IMR-90 (cell line): Measurements from ENCODE around the gene DNAJC4. TPM values are rescaled to one million over a fixed set of nuclear protein-coding genes. Genes with fewer than 3 reads are reported as not detected.

ENCODE experiments used
- ATAC-seq: fragments of 200-7000 bp; cut with Tn5 transposase; 2 replicates; pipeline ENCODE4 v1.9.1; 2020; ENCODE audit warnings: low read depth, mild to moderate bottlenecking, moderate library complexity
- BruUV-seq: library from RNA; stranded (reverse); fragments of 400-500 nt; replicated peaks from 2 replicates; lab custom pipeline; 2021; lab: Mats Ljungman, UMichigan
- CTCF ChIA-PET: fragments of 300-600 bp; formaldehyde crosslinking; extraction: SDS; loops from one replicate; lab custom pipeline; 2021; ENCODE audit warnings: antibody characterized with exemption; lab: Yijun Ruan, JAX
- POLR2A ChIA-PET: fragments of 300-600 bp; sonication (Branson Sonifier 250); formaldehyde crosslinking; loops from one replicate; lab custom pipeline; 2022; ENCODE audit warnings: antibody characterized with exemption; ENCODE audit not compliant: unreplicated experiment; lab: Charles Lee
- DNase-seq: peaks from one replicate; pipeline ENCODE4 v3.0.0; 2013
- H2AFZ ChIP-seq: replicated peaks from 2 replicates; pipeline ENCODE3; 2013; ENCODE audit warnings: low read length, mild to moderate bottlenecking; ENCODE audit not compliant: poor library complexity
- H2AK5ac ChIP-seq: 2 replicates; pipeline ENCODE4 v1.6.1; 2013; ENCODE audit warnings: low read depth, low read length, inconsistent platforms
- H2AK9ac ChIP-seq: replicated peaks from 2 replicates; pipeline ENCODE3; 2013; ENCODE audit warnings: mild to moderate bottlenecking, low read depth, low read length, moderate library complexity; ENCODE audit not compliant: poor library complexity
- H2BK120ac ChIP-seq: 2 replicates; pipeline ENCODE4 v1.6.1; 2013; ENCODE audit warnings: low read depth, low read length, inconsistent platforms
- H2BK15ac ChIP-seq: 3 replicates; pipeline ENCODE4 v1.6.1; 2013; ENCODE audit warnings: low read depth, low read length, inconsistent platforms
- H2BK20ac ChIP-seq: 2 replicates; pipeline ENCODE4 v1.6.1; 2013; ENCODE audit warnings: low read depth, mild to moderate bottlenecking, inconsistent platforms, low read length, moderate library complexity
- H2BK5ac ChIP-seq: 2 replicates; pipeline ENCODE4 v1.6.1; 2013; ENCODE audit warnings: mild to moderate bottlenecking, low read depth, low read length, inconsistent platforms; ENCODE audit not compliant: poor library complexity, severe bottlenecking
- H3K14ac ChIP-seq: replicated peaks from 2 replicates; pipeline ENCODE4 v1.6.1; 2013; ENCODE audit warnings: low read depth, low read length, inconsistent platforms
- H3K18ac ChIP-seq: 2 replicates; pipeline ENCODE4 v1.6.1; 2013; ENCODE audit warnings: low read depth, low read length, control low read depth
- H3K23ac ChIP-seq: 2 replicates; pipeline ENCODE4 v1.6.1; 2013; ENCODE audit warnings: low read depth, low read length, inconsistent platforms
- H3K27ac ChIP-seq: 2 replicates; pipeline ENCODE4 v1.5.1; 2013; ENCODE audit warnings: mild to moderate bottlenecking, control low read depth, low read length; ENCODE audit not compliant: insufficient read depth
- H3K27me3 ChIP-seq: 2 replicates; pipeline ENCODE4 v1.6.1; 2013; ENCODE audit warnings: low read length; ENCODE audit not compliant: control insufficient read depth, insufficient read depth
- H3K36me3 ChIP-seq: 2 replicates; pipeline ENCODE4 v1.6.1; 2013; ENCODE audit warnings: low read length, mixed read lengths; ENCODE audit not compliant: control insufficient read depth, insufficient read depth
- H3K4ac ChIP-seq: 2 replicates; pipeline ENCODE4 v1.6.1; 2013; ENCODE audit warnings: low read depth, low read length, inconsistent platforms
- H3K4me1 ChIP-seq: 2 replicates; pipeline ENCODE4 v1.6.1; 2013; ENCODE audit warnings: low read length, mixed read lengths; ENCODE audit not compliant: control insufficient read depth, insufficient read depth
- H3K4me2 ChIP-seq: 2 replicates; pipeline ENCODE4 v1.6.1; 2013; ENCODE audit warnings: low read depth, mild to moderate bottlenecking, control low read depth, low read length, moderate library complexity
- H3K4me3 ChIP-seq: 2 replicates; pipeline ENCODE4 v1.5.1; 2013; ENCODE audit warnings: low read depth, mild to moderate bottlenecking, control low read depth, low read length, moderate library complexity; ENCODE audit not compliant: insufficient read depth
- H3K56ac ChIP-seq: 2 replicates; pipeline ENCODE4 v1.6.1; 2013; ENCODE audit warnings: low read length, inconsistent platforms; ENCODE audit not compliant: insufficient read depth; ENCODE audit errors: extremely low read depth
- H3K79me1 ChIP-seq, 2 experiments: 2 replicates each; pipeline ENCODE4 v1.6.1; 2013; ENCODE audit warnings: low read length in 2 of 2, inconsistent platforms in 1 of 2, low read depth in 1 of 2
- H3K9ac ChIP-seq: 2 replicates; pipeline ENCODE4 v1.6.1; 2013; ENCODE audit warnings: low read depth, low read length, control low read depth
- H3K9me1 ChIP-seq: 2 replicates; pipeline ENCODE4 v1.6.1; 2013; ENCODE audit warnings: low read length, inconsistent platforms; ENCODE audit not compliant: insufficient read depth
- H3K9me3 ChIP-seq: 2 replicates; pipeline ENCODE4 v1.6.1; 2013; ENCODE audit warnings: low read length; ENCODE audit not compliant: control insufficient read depth, insufficient read depth
- H4K20me1 ChIP-seq: 2 replicates; pipeline ENCODE4 v1.6.1; 2013; ENCODE audit warnings: low read length, inconsistent platforms; ENCODE audit not compliant: insufficient read depth
- H4K5ac ChIP-seq: 2 replicates; pipeline ENCODE4 v1.6.1; 2013; ENCODE audit warnings: mild to moderate bottlenecking, low read depth, low read length, control low read depth
- H4K8ac ChIP-seq, 2 experiments: 2 replicates each; pipeline ENCODE4 v1.6.1; 2013; ENCODE audit warnings: low read depth in 2 of 2, low read length in 2 of 2, control low read depth in 1 of 2, inconsistent platforms in 1 of 2
- H4K91ac ChIP-seq: 2 replicates; pipeline ENCODE4 v1.6.1; 2013; ENCODE audit warnings: low read depth, low read length, inconsistent platforms; ENCODE audit not compliant: insufficient read depth
- CEBPB ChIP-seq: IDR thresholded peaks from 2 replicates; pipeline ENCODE4 v1.6.1; 2012; ENCODE audit warnings: low read depth, low read length, improper control_type of control experiment
- CHD1 ChIP-seq: IDR thresholded peaks from 2 replicates; pipeline ENCODE4 v1.6.1; 2012; ENCODE audit warnings: low read depth, low read length, improper control_type of control experiment
- FOS ChIP-seq: fragments of 150-350 bp; IDR thresholded peaks from 2 replicates; pipeline ENCODE4 v1.6.1; 2016; ENCODE audit warnings: low read depth, low read length
- MAFK ChIP-seq: IDR thresholded peaks from 2 replicates; pipeline ENCODE4 v1.6.1; 2012; ENCODE audit warnings: low read depth, low read length, improper control_type of control experiment
- MAZ ChIP-seq: IDR thresholded peaks from 2 replicates; pipeline ENCODE4 v1.6.1; 2012; ENCODE audit warnings: low read depth, mild to moderate bottlenecking, low read length, improper control_type of control experiment, moderate library complexity, borderline replicate concordance
- MXI1 ChIP-seq: IDR thresholded peaks from 2 replicates; pipeline ENCODE4 v1.6.1; 2012; ENCODE audit warnings: low read depth, mild to moderate bottlenecking, low read length, moderate library complexity, borderline replicate concordance
- NFE2L2 ChIP-seq: fragments of 150-350 bp; IDR thresholded peaks from 2 replicates; pipeline ENCODE4 v1.6.1; 2016; ENCODE audit warnings: low read depth, mild to moderate bottlenecking, low read length
- POLR2A ChIP-seq: IDR thresholded peaks from 2 replicates; pipeline ENCODE4 v1.6.1; 2012; ENCODE audit warnings: mild to moderate bottlenecking, low read depth, low read length
- RAD21 ChIP-seq: IDR thresholded peaks from 2 replicates; pipeline ENCODE4 v1.6.1; 2012; ENCODE audit warnings: low read length, improper control_type of control experiment
- RFX5 ChIP-seq: IDR thresholded peaks from 2 replicates; pipeline ENCODE4 v1.8.0; 2012; ENCODE audit warnings: low read depth, mild to moderate bottlenecking, low read length, moderate library complexity
- SMC3 ChIP-seq: fragments of 150-350 bp; IDR thresholded peaks from 2 replicates; pipeline ENCODE4 v1.6.1; 2016; ENCODE audit warnings: low read depth, mild to moderate bottlenecking, antibody characterized with exemption, low read length, moderate library complexity
- WGBS, 2 experiments: methylation state at CpG; one replicate each; pipeline versions ENCODE4 v1.1.5 to v1.1.7; 2013; ENCODE audit warnings: missing lambda C conversion rate in 2 of 2; ENCODE audit not compliant: insufficient read length in 1 of 2; ENCODE audit errors: extremely low coverage in 2 of 2; 5-methylcytosine and 5-hydroxymethylcytosine counted together
- dilution Hi-C: fragments of 300-500 bp; cut with HindIII; formaldehyde crosslinking; loops from one replicate; pipeline ENCODE4 v1.14.3; 2018; ENCODE audit warnings: low sequenced_read_pairs; ENCODE audit not compliant: unreplicated experiment
- in situ Hi-C: fragments of 300-500 bp; cut with MboI; formaldehyde crosslinking; loops from 3 replicates; pipeline ENCODE4 v1.14.3; 2019; ENCODE audit warnings: low sequenced_read_pairs, inconsistent platforms, mixed read lengths
- intact Hi-C: fragments of 100-400 bp; cut with micrococcal nuclease; formaldehyde crosslinking; loops from 2 replicates; pipeline ENCODE4 v1.10.0; 2022
- polyA plus RNA-seq, 3 experiments: library from polyadenylated mRNA; depleted of rRNA; stranded (reverse); fragments of >200 nt; gene quantifications; 2 replicates each; pipeline ENCODE4 v1.2.3, GENCODE V29; 2012; ENCODE audit warnings: low replicate concordance in 1 of 3
- total RNA-seq: library from RNA; depleted of rRNA; stranded (reverse); fragments of >200 nt; gene quantifications from 2 replicates; pipeline ENCODE4 v1.2.3, GENCODE V29; 2012
- TF ChIP-seq, protein P1 (sequence below): fragments of 150-350 bp; IDR thresholded peaks from 2 replicates; pipeline ENCODE4 v1.6.1; 2017; ENCODE audit warnings: mild to moderate bottlenecking, antibody characterized with exemption, low read length, low read depth
- TF ChIP-seq, protein P2 (sequence below): conservative IDR thresholded peaks from 2 replicates; pipeline ENCODE4 v1.5.1; 2012; ENCODE audit warnings: mild to moderate bottlenecking, low read depth, low read length, improper control_type of control experiment
- TF ChIP-seq, protein P3 (sequence below): fragments of 150-350 bp; IDR thresholded peaks from 2 replicates; pipeline ENCODE4 v1.6.1; 2016; ENCODE audit warnings: low read depth, mild to moderate bottlenecking, low read length, moderate library complexity, borderline replicate concordance

The DNAJC4 gene
- total and polyA plus RNA-seq, 2 of the 4 experiments (the other 2 are of a cell fraction): 2.2 to 22.8 TPM

DNA sequence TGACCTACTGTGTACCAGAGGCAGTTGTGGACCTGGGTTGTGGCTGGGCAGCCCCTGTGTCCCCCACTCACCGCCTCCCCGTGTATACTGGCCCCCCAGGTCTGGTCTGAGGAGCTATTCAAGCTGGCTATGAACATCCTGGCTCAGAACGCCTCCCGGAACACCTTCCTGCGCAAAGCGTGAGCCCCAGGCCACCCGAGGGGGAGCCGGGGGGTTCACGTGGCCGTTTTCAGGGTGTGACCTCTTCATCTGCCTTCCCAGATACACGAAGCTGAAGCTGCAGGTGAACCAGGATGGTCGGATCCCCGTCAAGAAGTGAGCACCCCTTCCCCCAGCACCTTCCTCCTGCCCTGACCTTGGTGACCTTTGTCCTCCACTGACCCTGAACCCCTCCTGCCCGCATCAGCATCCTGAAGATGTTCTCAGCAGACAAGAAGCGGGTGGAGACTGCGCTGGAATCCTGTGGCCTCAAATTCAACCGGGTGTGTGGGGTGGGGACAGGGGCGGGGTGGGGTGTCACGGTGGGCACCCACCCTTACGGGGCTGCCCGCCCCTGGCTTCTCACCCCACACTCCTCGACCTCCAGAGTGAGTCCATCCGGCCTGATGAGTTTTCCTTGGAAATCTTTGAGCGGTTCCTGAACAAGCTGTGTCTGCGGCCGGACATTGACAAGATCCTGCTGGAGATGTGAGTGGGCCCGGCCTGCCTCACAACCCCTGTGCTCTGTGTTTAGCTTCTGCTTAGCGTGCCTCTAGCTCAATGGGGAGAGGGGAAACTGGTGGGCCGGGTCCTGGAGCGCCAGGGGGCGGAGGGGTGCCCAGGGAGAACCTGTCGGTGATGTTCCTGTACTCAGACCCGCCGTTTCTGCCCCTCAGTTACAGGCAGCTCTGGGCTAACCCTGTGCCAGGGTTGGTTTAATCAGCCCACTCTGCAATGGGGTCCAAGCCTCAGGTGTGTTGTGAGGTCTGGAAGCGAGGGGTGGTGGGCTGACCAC, 25.1 kb downstream of the DNAJC4 start:
- Histone ChIP-seq H4K5ac (no peak overlapping the region), H2AFZ (no peak overlapping the region), H2BK20ac (no peak overlapping the region), H3K79me1 (peaks cover 14 to 75% of the 10 kb centered on the region in 2 experiments), H3K23ac (no peak overlapping the region), H2AK9ac (no peak overlapping the region), H3K56ac (no peak overlapping the region), H3K4me1 (peaks cover 10% of the 10 kb centered on the region), H3K14ac (no peak overlapping the region), H3K4me2 (no peak overlapping the region), H2BK5ac (no peak overlapping the region), H3K4ac (no peak overlapping the region), H3K27me3 (no peaks in the 10 kb centered on the region), H3K9me3 (no peaks in the 10 kb centered on the region), H3K18ac (no peak overlapping the region), H3K9ac (no peak overlapping the region), H3K27ac (no peak overlapping the region), H2AK5ac (no peak overlapping the region), H4K8ac (no peak overlapping the region), H3K4me3 (no peak overlapping the region), H3K36me3 (peaks cover 44% of the 10 kb centered on the region), H2BK120ac (no peak overlapping the region), H4K91ac (no peak overlapping the region), H4K20me1 (peaks cover 5% of the 10 kb centered on the region; the same call in 1 of the 2 replicates), H3K9me1 (no peaks in the 10 kb centered on the region), H2BK15ac (no peak overlapping the region)
- ChIA-PET POLR2A (no interaction called here), CTCF (interaction anchor here (0.6 kb wide), 1 partner anchor 553 kb away, joined by 3 read pairs; no protein-coding TSS in a partner anchor)
- intact Hi-C loops (no loop called here), in situ Hi-C loops (no loop called here), dilution Hi-C loops (no loop called here)
- WGBS, 2 experiments: 90% methylated on average over 8 of the region's 35 CpGs; no CpG with 5 or more reads in 1 of the 2 experiments
- BruUV-seq: no TSS peak
- no peak for ATAC-seq
- no peak for DNase-seq
- TF ChIP-seq CHD1 (no peak), FOS (no peak), CEBPB (no peak), MXI1 (no peak), RAD21 (no peak), MAZ (no peak), SMC3 (no peak), MAFK (no peak), NFE2L2 (no peak), RFX5 (no peak), POLR2A (no peak)
- TF ChIP-seq, protein P1, sequence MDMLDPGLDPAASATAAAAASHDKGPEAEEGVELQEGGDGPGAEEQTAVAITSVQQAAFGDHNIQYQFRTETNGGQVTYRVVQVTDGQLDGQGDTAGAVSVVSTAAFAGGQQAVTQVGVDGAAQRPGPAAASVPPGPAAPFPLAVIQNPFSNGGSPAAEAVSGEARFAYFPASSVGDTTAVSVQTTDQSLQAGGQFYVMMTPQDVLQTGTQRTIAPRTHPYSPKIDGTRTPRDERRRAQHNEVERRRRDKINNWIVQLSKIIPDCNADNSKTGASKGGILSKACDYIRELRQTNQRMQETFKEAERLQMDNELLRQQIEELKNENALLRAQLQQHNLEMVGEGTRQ: no peak
- TF ChIP-seq, protein P2, sequence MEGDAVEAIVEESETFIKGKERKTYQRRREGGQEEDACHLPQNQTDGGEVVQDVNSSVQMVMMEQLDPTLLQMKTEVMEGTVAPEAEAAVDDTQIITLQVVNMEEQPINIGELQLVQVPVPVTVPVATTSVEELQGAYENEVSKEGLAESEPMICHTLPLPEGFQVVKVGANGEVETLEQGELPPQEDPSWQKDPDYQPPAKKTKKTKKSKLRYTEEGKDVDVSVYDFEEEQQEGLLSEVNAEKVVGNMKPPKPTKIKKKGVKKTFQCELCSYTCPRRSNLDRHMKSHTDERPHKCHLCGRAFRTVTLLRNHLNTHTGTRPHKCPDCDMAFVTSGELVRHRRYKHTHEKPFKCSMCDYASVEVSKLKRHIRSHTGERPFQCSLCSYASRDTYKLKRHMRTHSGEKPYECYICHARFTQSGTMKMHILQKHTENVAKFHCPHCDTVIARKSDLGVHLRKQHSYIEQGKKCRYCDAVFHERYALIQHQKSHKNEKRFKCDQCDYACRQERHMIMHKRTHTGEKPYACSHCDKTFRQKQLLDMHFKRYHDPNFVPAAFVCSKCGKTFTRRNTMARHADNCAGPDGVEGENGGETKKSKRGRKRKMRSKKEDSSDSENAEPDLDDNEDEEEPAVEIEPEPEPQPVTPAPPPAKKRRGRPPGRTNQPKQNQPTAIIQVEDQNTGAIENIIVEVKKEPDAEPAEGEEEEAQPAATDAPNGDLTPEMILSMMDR: no peak
- TF ChIP-seq, protein P3, sequence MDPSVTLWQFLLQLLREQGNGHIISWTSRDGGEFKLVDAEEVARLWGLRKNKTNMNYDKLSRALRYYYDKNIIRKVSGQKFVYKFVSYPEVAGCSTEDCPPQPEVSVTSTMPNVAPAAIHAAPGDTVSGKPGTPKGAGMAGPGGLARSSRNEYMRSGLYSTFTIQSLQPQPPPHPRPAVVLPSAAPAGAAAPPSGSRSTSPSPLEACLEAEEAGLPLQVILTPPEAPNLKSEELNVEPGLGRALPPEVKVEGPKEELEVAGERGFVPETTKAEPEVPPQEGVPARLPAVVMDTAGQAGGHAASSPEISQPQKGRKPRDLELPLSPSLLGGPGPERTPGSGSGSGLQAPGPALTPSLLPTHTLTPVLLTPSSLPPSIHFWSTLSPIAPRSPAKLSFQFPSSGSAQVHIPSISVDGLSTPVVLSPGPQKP: no peak
